SK-N-SH (cell line): ENCODE results near the gene CPN2.

Experiments
- NFIC ChIP-seq: IDR thresholded peaks from 2 replicates; pipeline ENCODE4 v1.4.0; 2012; ENCODE audit warnings: borderline replicate concordance
- POLR2AphosphoS5 ChIP-seq: IDR thresholded peaks from 2 replicates; pipeline ENCODE4 v1.6.1; 2012; ENCODE audit warnings: low read depth, low read length
- TAF1 ChIP-seq: IDR thresholded peaks from 2 replicates; pipeline ENCODE4 v1.6.1; 2012; ENCODE audit warnings: low read depth, mild to moderate bottlenecking, low read length, moderate library complexity, borderline replicate concordance
- TF ChIP-seq, protein P1 (sequence below): fragments of 200-600 bp; sonication (generic); IDR thresholded peaks from 2 replicates; pipeline ENCODE4 v1.6.1; 2017; ENCODE audit warnings: antibody characterized with exemption, mild to moderate bottlenecking, moderate library complexity
- TF ChIP-seq, protein P2 (sequence below): IDR thresholded peaks from 2 replicates; pipeline ENCODE4; 2012

DNA sequence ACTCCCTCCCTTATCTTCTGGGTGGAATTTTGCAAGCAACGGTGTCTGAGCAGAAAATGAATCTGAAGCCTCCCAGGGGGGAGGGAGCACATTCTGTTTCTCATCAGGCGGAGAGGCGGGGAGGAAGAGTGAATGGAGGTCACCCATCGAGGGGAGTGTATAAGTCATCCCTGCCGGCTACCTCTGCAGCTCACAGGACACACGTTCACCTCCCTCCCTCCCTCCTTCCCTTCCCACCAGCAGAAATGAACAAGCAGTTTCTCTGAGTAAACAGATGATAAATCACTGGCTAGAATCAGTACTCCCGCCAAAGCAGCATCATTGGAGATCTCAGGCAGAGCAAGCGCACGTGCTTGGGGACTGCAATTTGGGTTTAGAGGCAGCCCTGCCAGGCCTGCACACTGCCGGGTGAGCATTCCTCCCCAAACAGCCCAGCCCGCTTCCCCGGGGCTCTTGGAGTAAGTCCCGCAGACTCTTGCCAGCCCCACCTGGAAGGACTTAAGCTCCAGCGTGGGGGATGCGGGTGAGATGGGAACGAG lies 38.3 kb downstream of the CPN2 start:
- TF ChIP-seq, protein P1, sequence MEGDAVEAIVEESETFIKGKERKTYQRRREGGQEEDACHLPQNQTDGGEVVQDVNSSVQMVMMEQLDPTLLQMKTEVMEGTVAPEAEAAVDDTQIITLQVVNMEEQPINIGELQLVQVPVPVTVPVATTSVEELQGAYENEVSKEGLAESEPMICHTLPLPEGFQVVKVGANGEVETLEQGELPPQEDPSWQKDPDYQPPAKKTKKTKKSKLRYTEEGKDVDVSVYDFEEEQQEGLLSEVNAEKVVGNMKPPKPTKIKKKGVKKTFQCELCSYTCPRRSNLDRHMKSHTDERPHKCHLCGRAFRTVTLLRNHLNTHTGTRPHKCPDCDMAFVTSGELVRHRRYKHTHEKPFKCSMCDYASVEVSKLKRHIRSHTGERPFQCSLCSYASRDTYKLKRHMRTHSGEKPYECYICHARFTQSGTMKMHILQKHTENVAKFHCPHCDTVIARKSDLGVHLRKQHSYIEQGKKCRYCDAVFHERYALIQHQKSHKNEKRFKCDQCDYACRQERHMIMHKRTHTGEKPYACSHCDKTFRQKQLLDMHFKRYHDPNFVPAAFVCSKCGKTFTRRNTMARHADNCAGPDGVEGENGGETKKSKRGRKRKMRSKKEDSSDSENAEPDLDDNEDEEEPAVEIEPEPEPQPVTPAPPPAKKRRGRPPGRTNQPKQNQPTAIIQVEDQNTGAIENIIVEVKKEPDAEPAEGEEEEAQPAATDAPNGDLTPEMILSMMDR, result no peak
- TF ChIP-seq, protein P2, sequence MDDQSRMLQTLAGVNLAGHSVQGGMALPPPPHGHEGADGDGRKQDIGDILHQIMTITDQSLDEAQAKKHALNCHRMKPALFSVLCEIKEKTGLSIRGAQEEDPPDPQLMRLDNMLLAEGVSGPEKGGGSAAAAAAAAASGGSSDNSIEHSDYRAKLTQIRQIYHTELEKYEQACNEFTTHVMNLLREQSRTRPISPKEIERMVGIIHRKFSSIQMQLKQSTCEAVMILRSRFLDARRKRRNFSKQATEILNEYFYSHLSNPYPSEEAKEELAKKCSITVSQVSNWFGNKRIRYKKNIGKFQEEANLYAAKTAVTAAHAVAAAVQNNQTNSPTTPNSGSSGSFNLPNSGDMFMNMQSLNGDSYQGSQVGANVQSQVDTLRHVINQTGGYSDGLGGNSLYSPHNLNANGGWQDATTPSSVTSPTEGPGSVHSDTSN, result no peak
- no peak for TF ChIP-seq NFIC
- TF ChIP-seq TAF1, result no peak
- no peak for TF ChIP-seq POLR2AphosphoS5
